Endothelial cell of umbilical vein (primary cell): ENCODE results near the gene PTPRK.

Experiments used
- CTCF ChIP-seq, 2 donors: IDR thresholded peaks; 1 replicate in 1 of 2; 2 replicates in 1 of 2; pipeline ENCODE4 v1.5.1; 2011; ENCODE audit warnings: low read length in 2 of 2, mild to moderate bottlenecking in 2 of 2, moderate library complexity in 2 of 2, control low read depth in 1 of 2, inconsistent platforms in 1 of 2, low read depth in 1 of 2; ENCODE audit not compliant: insufficient read depth in 1 of 2; ENCODE audit errors: extremely low read depth in 1 of 2
- EZH2 ChIP-seq: IDR thresholded peaks from 2 replicates; pipeline ENCODE4 v1.6.1; 2012; ENCODE audit warnings: borderline replicate concordance, low read depth, mild to moderate bottlenecking, moderate library complexity, low read length, inconsistent platforms; ENCODE audit not compliant: severe bottlenecking
- FOS ChIP-seq: IDR thresholded peaks from 2 replicates; pipeline ENCODE4 v1.6.1; 2011; ENCODE audit warnings: mild to moderate bottlenecking, low read length, moderate library complexity, borderline replicate concordance; ENCODE audit not compliant: insufficient read depth
- JUN ChIP-seq: IDR thresholded peaks from 2 replicates; pipeline ENCODE4 v1.6.1; 2011; ENCODE audit warnings: borderline replicate concordance, low read depth; ENCODE audit not compliant: insufficient read length, insufficient read depth
- MAX ChIP-seq: IDR thresholded peaks from 2 replicates; pipeline ENCODE4 v1.6.1; 2011; ENCODE audit not compliant: insufficient read depth, insufficient read length
- POLR2A ChIP-seq: IDR thresholded peaks from 2 replicates; pipeline ENCODE4 v1.6.1; 2012; ENCODE audit warnings: low read depth, mild to moderate bottlenecking, control low read depth, low read length
- POLR2AphosphoS5 ChIP-seq: IDR thresholded peaks from 2 replicates; pipeline ENCODE4 v1.6.1; 2012; ENCODE audit warnings: low read depth, mild to moderate bottlenecking, control low read depth, low read length, moderate library complexity; ENCODE audit not compliant: insufficient read depth

- TF ChIP-seq CTCF (IDR thresholded peaks at IDR 0.05; ENCODE audit: extremely low read depth in 1 of 2, insufficient read depth in 1 of 2, low read depth in 1 of 2, low read length in 2 of 2): no peak
- no peak for TF ChIP-seq POLR2A
- TF ChIP-seq JUN: no peak
- no peak for TF ChIP-seq MAX
- no peak for TF ChIP-seq POLR2AphosphoS5
- no peak for TF ChIP-seq EZH2
- TF ChIP-seq FOS: no peak
Measured at GRCh38 chr6:127934956-127935355, 585.4 kb downstream of the PTPRK start.
